WTC11 (cell line): ENCODE data around the gene ADAMTS18. TPM values are rescaled to one million over a fixed set of nuclear protein-coding genes. Genes with fewer than 3 reads are reported as not detected.
"Not testable (repeated sequence)": the region's sequence is repeated elsewhere in the genome, so short reads cannot be mapped to it uniquely, and the experiment has no call there.

Source experiments
- ATAC-seq: fragments of 200-7000 bp; cut with Tn5 transposase; 2 replicates; pipeline ENCODE4 v1.10.0; 2021; ENCODE audit warnings: mild to moderate bottlenecking, moderate library complexity
- CTCF ChIA-PET: fragments of 300-600 bp; sonication (Branson Sonifier 250); formaldehyde crosslinking; loops from one replicate; lab custom pipeline; 2021; ENCODE audit warnings: antibody characterized with exemption; lab: Charles Lee
- POLR2A ChIA-PET: fragments of 350-600 bp; sonication (Branson Sonifier 250); formaldehyde crosslinking; loops from one replicate; lab custom pipeline; 2021; ENCODE audit warnings: antibody characterized with exemption; lab: Charles Lee
- DNase-seq: peaks from one replicate; pipeline ENCODE4 v3.0.0; 2021; ENCODE audit warnings: low spot score
- H3K27ac Mint-ChIP-seq: 2 replicates; pipeline ENCODE4 v1.8.0; 2021; ENCODE audit warnings: mixed read lengths
- H3K27me3 Mint-ChIP-seq: 2 replicates; pipeline ENCODE4 v1.8.0; 2021; ENCODE audit warnings: low read depth, mild to moderate bottlenecking, moderate library complexity, mixed read lengths
- H3K36me3 Mint-ChIP-seq: 2 replicates; pipeline ENCODE4 v1.8.0; 2021; ENCODE audit warnings: mixed read lengths
- H3K4me1 Mint-ChIP-seq: 2 replicates; pipeline ENCODE4 v1.8.0; 2022; ENCODE audit warnings: mixed read lengths
- H3K4me3 Mint-ChIP-seq: 2 replicates; pipeline ENCODE4 v1.8.0; 2021; ENCODE audit warnings: mild to moderate bottlenecking, moderate library complexity, mixed read lengths
- H3K9me3 Mint-ChIP-seq: 2 replicates; pipeline ENCODE4 v1.8.0; 2021; ENCODE audit warnings: mixed read lengths
- ELF4 ChIP-seq: sonication (generic); formaldehyde crosslinking; IDR thresholded peaks from 2 replicates; pipeline ENCODE4 v1.8.1; 2022; ENCODE audit warnings: low read depth, mild to moderate bottlenecking, moderate library complexity, missing genetic modification reagents
- EMX1 ChIP-seq: fragments of 250-450 bp; sonication (Bioruptor Pico); IDR thresholded peaks from 2 replicates; pipeline ENCODE4 v1.8.0; 2021; ENCODE audit warnings: mild to moderate bottlenecking
- FOXK1 ChIP-seq: sonication (generic); formaldehyde crosslinking; IDR thresholded peaks from 2 replicates; pipeline ENCODE4 v1.8.0; 2022; ENCODE audit warnings: mild to moderate bottlenecking, moderate library complexity, missing genetic modification reagents
- FOXP1 ChIP-seq: sonication (generic); formaldehyde crosslinking; IDR thresholded peaks from 2 replicates; pipeline ENCODE4 v1.8.0; 2022; ENCODE audit warnings: missing genetic modification reagents, mild to moderate bottlenecking, moderate library complexity, borderline replicate concordance
- GABPB1 ChIP-seq: sonication (generic); formaldehyde crosslinking; IDR thresholded peaks from 2 replicates; pipeline ENCODE4 v1.8.1; 2023; ENCODE audit warnings: mild to moderate bottlenecking, missing genetic modification reagents
- HMGA2 ChIP-seq: fragments of 250-450 bp; sonication (Bioruptor Pico); IDR thresholded peaks from 2 replicates; pipeline ENCODE4 v1.4.0; 2021; ENCODE audit warnings: mild to moderate bottlenecking, moderate library complexity
- NFATC4 ChIP-seq: fragments of 250-450 bp; sonication (Bioruptor Pico); IDR thresholded peaks from 2 replicates; pipeline ENCODE4 v1.9.0; 2021; ENCODE audit warnings: mild to moderate bottlenecking
- NR3C1 ChIP-seq: sonication (generic); formaldehyde crosslinking; conservative IDR thresholded peaks from 2 replicates; pipeline ENCODE4 v1.8.1; 2023; ENCODE audit warnings: low read depth, mild to moderate bottlenecking, missing genetic modification reagents
- TEAD1 ChIP-seq: sonication (generic); formaldehyde crosslinking; IDR thresholded peaks from 2 replicates; pipeline ENCODE4 v1.8.0; 2022; ENCODE audit warnings: mild to moderate bottlenecking, missing genetic modification reagents
- ZNF138 ChIP-seq: sonication (generic); formaldehyde crosslinking; conservative IDR thresholded peaks from 2 replicates; pipeline ENCODE4 v1.8.1; 2022; ENCODE audit warnings: mild to moderate bottlenecking, moderate library complexity, missing genetic modification reagents
- ZNF232 ChIP-seq: sonication (generic); formaldehyde crosslinking; IDR thresholded peaks from 2 replicates; pipeline ENCODE4 v1.8.0; 2022; ENCODE audit warnings: mild to moderate bottlenecking, missing genetic modification reagents
- ZNF423 ChIP-seq: fragments of 250-450 bp; sonication (Bioruptor Pico); IDR thresholded peaks from 2 replicates; pipeline ENCODE4 v2.1.2; 2022; ENCODE audit warnings: mild to moderate bottlenecking, moderate library complexity
- total RNA-seq: library from RNA; stranded (reverse); gene quantifications from 3 replicates; pipeline ENCODE4 v1.2.3, GENCODE V29; 2021
- TF ChIP-seq, protein P1 (sequence below): sonication (generic); formaldehyde crosslinking; IDR thresholded peaks from 2 replicates; pipeline ENCODE4 v1.8.0; 2023; ENCODE audit warnings: missing genetic modification reagents, mild to moderate bottlenecking, borderline replicate concordance
- TF ChIP-seq, protein P2 (sequence below): fragments of 250-450 bp; sonication (Bioruptor Pico); IDR thresholded peaks from 2 replicates; pipeline ENCODE4 v2.1.2; 2022; ENCODE audit warnings: mild to moderate bottlenecking, moderate library complexity
- TF ChIP-seq, protein P3 (sequence below): sonication (generic); formaldehyde crosslinking; IDR thresholded peaks from 2 replicates; pipeline ENCODE4 v1.8.0; 2023; ENCODE audit warnings: mild to moderate bottlenecking, missing genetic modification reagents
- TF ChIP-seq, protein P4 (sequence below): sonication (generic); formaldehyde crosslinking; IDR thresholded peaks from 2 replicates; pipeline ENCODE4 v1.8.0; 2022; ENCODE audit warnings: missing genetic modification reagents
- TF ChIP-seq, protein P5 (sequence below): sonication (generic); formaldehyde crosslinking; IDR thresholded peaks from 2 replicates; pipeline ENCODE4 v1.8.0; 2022; ENCODE audit warnings: mild to moderate bottlenecking, missing genetic modification reagents

The ADAMTS18 gene
- total RNA-seq, 1 experiment from 2014 or later, result 0.17 TPM

DNA sequence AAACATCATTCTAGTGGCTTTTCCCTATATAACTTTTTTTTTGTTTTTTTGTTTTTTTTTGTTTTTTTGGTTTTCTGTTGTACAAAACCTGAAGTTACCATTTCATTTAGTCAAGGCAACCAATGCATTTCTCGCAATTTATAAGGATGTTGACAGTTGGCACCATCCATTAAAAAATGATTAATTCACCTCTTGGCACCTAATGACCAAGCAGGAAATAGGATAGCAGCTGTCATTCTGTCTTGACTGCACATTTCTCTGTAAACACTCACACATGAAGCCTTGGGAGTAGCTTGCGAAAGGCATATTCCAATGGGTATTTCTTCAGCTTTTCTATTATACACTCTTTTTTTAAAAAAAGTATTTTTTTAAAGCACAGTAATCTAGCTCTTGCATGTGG is 158.2 kb downstream of the ADAMTS18 start:
- no peak for ATAC-seq
- no peak overlapping the region for H3K27ac Mint-ChIP-seq

DNA sequence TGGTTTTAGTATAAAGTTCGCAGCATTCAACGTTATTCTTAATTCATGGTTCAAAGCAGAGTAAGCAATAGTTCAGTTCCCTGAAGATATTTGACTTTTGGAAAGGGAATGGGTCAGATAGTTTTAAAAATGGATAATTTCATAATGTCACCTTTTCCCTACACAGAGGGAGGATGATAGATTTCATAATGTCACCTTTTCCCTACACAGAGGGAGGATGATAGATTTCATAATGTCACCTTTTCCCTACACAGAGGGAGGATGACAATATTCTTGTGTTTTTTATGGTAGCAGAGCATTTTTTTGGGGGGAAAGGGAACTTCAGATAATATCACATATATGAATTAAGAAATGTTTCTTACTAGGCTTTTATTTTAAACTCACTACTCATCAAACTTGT is 159.5 kb downstream of the ADAMTS18 start:
- ATAC-seq, CTCF ChIA-PET: not testable (repeated sequence)

More for the DNA sequence above, 158.2 kb downstream of the ADAMTS18 start:
- DNase-seq, result no peak
- H3K4me1 Mint-ChIP-seq, result peaks cover 11% of the 10 kb centered on the region
- POLR2A ChIA-PET, result no interaction called here
- H3K9me3 Mint-ChIP-seq, result 0 out of 2 replicates have a peak, but pooled peaks cover 3% of the 10 kb centered on the region
- TF ChIP-seq, protein P1, sequence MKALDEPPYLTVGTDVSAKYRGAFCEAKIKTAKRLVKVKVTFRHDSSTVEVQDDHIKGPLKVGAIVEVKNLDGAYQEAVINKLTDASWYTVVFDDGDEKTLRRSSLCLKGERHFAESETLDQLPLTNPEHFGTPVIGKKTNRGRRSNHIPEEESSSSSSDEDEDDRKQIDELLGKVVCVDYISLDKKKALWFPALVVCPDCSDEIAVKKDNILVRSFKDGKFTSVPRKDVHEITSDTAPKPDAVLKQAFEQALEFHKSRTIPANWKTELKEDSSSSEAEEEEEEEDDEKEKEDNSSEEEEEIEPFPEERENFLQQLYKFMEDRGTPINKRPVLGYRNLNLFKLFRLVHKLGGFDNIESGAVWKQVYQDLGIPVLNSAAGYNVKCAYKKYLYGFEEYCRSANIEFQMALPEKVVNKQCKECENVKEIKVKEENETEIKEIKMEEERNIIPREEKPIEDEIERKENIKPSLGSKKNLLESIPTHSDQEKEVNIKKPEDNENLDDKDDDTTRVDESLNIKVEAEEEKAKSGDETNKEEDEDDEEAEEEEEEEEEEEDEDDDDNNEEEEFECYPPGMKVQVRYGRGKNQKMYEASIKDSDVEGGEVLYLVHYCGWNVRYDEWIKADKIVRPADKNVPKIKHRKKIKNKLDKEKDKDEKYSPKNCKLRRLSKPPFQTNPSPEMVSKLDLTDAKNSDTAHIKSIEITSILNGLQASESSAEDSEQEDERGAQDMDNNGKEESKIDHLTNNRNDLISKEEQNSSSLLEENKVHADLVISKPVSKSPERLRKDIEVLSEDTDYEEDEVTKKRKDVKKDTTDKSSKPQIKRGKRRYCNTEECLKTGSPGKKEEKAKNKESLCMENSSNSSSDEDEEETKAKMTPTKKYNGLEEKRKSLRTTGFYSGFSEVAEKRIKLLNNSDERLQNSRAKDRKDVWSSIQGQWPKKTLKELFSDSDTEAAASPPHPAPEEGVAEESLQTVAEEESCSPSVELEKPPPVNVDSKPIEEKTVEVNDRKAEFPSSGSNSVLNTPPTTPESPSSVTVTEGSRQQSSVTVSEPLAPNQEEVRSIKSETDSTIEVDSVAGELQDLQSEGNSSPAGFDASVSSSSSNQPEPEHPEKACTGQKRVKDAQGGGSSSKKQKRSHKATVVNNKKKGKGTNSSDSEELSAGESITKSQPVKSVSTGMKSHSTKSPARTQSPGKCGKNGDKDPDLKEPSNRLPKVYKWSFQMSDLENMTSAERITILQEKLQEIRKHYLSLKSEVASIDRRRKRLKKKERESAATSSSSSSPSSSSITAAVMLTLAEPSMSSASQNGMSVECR (CRISPR knock-in tag), result no peak
- TF ChIP-seq ZNF138 (CRISPR knock-in tag) (no peak), HMGA2 (no peak), NFATC4 (no peak), FOXK1 (no peak), ELF4 (CRISPR knock-in tag) (no peak), FOXP1 (CRISPR knock-in tag) (no peak), ZNF423 (CRISPR knock-in tag) (no peak), TEAD1 (CRISPR knock-in tag) (no peak), EMX1 (CRISPR knock-in tag) (no peak), GABPB1 (CRISPR knock-in tag) (no peak), ZNF232 (CRISPR knock-in tag) (no peak), NR3C1 (CRISPR knock-in tag) (no peak)
- TF ChIP-seq, protein P2, sequence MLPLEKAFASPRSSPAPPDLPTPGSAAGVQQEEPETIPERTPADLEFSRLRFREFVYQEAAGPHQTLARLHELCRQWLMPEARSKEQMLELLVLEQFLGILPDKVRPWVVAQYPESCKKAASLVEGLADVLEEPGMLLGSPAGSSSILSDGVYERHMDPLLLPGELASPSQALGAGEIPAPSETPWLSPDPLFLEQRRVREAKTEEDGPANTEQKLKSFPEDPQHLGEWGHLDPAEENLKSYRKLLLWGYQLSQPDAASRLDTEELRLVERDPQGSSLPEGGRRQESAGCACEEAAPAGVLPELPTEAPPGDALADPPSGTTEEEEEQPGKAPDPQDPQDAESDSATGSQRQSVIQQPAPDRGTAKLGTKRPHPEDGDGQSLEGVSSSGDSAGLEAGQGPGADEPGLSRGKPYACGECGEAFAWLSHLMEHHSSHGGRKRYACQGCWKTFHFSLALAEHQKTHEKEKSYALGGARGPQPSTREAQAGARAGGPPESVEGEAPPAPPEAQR, result no peak
- TF ChIP-seq, protein P3, sequence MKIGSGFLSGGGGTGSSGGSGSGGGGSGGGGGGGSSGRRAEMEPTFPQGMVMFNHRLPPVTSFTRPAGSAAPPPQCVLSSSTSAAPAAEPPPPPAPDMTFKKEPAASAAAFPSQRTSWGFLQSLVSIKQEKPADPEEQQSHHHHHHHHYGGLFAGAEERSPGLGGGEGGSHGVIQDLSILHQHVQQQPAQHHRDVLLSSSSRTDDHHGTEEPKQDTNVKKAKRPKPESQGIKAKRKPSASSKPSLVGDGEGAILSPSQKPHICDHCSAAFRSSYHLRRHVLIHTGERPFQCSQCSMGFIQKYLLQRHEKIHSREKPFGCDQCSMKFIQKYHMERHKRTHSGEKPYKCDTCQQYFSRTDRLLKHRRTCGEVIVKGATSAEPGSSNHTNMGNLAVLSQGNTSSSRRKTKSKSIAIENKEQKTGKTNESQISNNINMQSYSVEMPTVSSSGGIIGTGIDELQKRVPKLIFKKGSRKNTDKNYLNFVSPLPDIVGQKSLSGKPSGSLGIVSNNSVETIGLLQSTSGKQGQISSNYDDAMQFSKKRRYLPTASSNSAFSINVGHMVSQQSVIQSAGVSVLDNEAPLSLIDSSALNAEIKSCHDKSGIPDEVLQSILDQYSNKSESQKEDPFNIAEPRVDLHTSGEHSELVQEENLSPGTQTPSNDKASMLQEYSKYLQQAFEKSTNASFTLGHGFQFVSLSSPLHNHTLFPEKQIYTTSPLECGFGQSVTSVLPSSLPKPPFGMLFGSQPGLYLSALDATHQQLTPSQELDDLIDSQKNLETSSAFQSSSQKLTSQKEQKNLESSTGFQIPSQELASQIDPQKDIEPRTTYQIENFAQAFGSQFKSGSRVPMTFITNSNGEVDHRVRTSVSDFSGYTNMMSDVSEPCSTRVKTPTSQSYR, result no peak
- TF ChIP-seq, protein P4, sequence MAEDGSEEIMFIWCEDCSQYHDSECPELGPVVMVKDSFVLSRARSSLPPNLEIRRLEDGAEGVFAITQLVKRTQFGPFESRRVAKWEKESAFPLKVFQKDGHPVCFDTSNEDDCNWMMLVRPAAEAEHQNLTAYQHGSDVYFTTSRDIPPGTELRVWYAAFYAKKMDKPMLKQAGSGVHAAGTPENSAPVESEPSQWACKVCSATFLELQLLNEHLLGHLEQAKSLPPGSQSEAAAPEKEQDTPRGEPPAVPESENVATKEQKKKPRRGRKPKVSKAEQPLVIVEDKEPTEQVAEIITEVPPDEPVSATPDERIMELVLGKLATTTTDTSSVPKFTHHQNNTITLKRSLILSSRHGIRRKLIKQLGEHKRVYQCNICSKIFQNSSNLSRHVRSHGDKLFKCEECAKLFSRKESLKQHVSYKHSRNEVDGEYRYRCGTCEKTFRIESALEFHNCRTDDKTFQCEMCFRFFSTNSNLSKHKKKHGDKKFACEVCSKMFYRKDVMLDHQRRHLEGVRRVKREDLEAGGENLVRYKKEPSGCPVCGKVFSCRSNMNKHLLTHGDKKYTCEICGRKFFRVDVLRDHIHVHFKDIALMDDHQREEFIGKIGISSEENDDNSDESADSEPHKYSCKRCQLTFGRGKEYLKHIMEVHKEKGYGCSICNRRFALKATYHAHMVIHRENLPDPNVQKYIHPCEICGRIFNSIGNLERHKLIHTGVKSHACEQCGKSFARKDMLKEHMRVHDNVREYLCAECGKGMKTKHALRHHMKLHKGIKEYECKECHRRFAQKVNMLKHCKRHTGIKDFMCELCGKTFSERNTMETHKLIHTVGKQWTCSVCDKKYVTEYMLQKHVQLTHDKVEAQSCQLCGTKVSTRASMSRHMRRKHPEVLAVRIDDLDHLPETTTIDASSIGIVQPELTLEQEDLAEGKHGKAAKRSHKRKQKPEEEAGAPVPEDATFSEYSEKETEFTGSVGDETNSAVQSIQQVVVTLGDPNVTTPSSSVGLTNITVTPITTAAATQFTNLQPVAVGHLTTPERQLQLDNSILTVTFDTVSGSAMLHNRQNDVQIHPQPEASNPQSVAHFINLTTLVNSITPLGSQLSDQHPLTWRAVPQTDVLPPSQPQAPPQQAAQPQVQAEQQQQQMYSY, result no peak
- TF ChIP-seq, protein P5, sequence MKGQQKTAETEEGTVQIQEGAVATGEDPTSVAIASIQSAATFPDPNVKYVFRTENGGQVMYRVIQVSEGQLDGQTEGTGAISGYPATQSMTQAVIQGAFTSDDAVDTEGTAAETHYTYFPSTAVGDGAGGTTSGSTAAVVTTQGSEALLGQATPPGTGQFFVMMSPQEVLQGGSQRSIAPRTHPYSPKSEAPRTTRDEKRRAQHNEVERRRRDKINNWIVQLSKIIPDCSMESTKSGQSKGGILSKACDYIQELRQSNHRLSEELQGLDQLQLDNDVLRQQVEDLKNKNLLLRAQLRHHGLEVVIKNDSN (CRISPR knock-in tag), result no peak
- no peaks in the 10 kb centered on the region for H3K27me3 Mint-ChIP-seq
- H3K4me3 Mint-ChIP-seq, result no peak overlapping the region
- H3K36me3 Mint-ChIP-seq, result no peaks in the 10 kb centered on the region
- CTCF ChIA-PET, result no interaction called here

More for the DNA sequence above, 159.5 kb downstream of the ADAMTS18 start:
- H3K36me3 Mint-ChIP-seq, DNase-seq, H3K9me3 Mint-ChIP-seq, H3K27me3 Mint-ChIP-seq, H3K27ac Mint-ChIP-seq, POLR2A ChIA-PET, H3K4me3 Mint-ChIP-seq: not testable (repeated sequence)
- H3K4me1 Mint-ChIP-seq, result peaks cover 11% of the 10 kb centered on the region
